DOHH2 (cell line): ENCODE data around the gene SERPINB13.

Source experiments
- H3F3A ChIP-seq: fragments of 200-600 bp; sonication (generic), shearing (Covaris generic); 2 replicates; pipeline ENCODE4 v1.6.0; 2016; ENCODE audit warnings: antibody characterized with exemption, mild to moderate bottlenecking; ENCODE audit not compliant: control insufficient read depth, insufficient read depth
- H3K27ac ChIP-seq: fragments of 200-600 bp; sonication (generic); 2 replicates; pipeline ENCODE4 v1.5.1; 2014; ENCODE audit warnings: low read depth, mild to moderate bottlenecking, low read length, moderate library complexity
- H3K27me3 ChIP-seq: fragments of 200-600 bp; sonication (generic); 2 replicates; pipeline ENCODE4 v1.6.1; 2014; ENCODE audit warnings: mild to moderate bottlenecking, low read length, mixed read lengths; ENCODE audit not compliant: control insufficient read depth
- H3K36me3 ChIP-seq: fragments of 200-600 bp; sonication (generic); 2 replicates; pipeline ENCODE4 v1.6.1; 2014; ENCODE audit warnings: mild to moderate bottlenecking, low read length, moderate library complexity, mixed read lengths; ENCODE audit not compliant: control insufficient read depth
- H3K4me1 ChIP-seq: fragments of 200-600 bp; sonication (generic); 2 replicates; pipeline ENCODE4 v1.6.1; 2014; ENCODE audit warnings: mild to moderate bottlenecking, low read length, mixed read lengths; ENCODE audit not compliant: control insufficient read depth
- H3K4me2 ChIP-seq: fragments of 200-600 bp; sonication (generic); 2 replicates; pipeline ENCODE4 v1.6.0; 2014; ENCODE audit warnings: mild to moderate bottlenecking, low read length, moderate library complexity
- H3K4me3 ChIP-seq: fragments of 200-600 bp; sonication (generic); 2 replicates; pipeline ENCODE4 v1.5.1; 2014; ENCODE audit warnings: mild to moderate bottlenecking, low read length, mixed read lengths
- H3K79me2 ChIP-seq: fragments of 200-600 bp; sonication (generic); 2 replicates; pipeline ENCODE4 v1.6.1; 2014; ENCODE audit warnings: mild to moderate bottlenecking, low read length, mixed read lengths; ENCODE audit not compliant: control insufficient read depth
- H3K9me2 ChIP-seq: fragments of 200-600 bp; sonication (generic); replicated peaks from 2 replicates; pipeline ENCODE4 v1.6.1; 2014; ENCODE audit warnings: mild to moderate bottlenecking, low read length, mixed read lengths; ENCODE audit not compliant: control insufficient read depth
- H3K9me3 ChIP-seq: fragments of 200-600 bp; sonication (generic); 2 replicates; pipeline ENCODE4 v1.6.1; 2014; ENCODE audit warnings: antibody characterized with exemption, low read length, mixed read lengths; ENCODE audit not compliant: control insufficient read depth, insufficient read depth
- H4K20me1 ChIP-seq: fragments of 200-600 bp; sonication (generic); 2 replicates; pipeline ENCODE4 v1.6.0; 2014; ENCODE audit warnings: low read depth, mild to moderate bottlenecking, antibody characterized with exemption, low read length, moderate library complexity; ENCODE audit not compliant: control insufficient read depth, insufficient read depth
- EZH2phosphoT487 ChIP-seq: fragments of 200-600 bp; sonication (generic); IDR thresholded peaks from 2 replicates; pipeline ENCODE4 v1.6.1; 2017; ENCODE audit warnings: borderline replicate concordance, mild to moderate bottlenecking, antibody characterized with exemption, low read length, moderate library complexity, mixed read lengths
- TF ChIP-seq, protein P1 (sequence below): fragments of 200-600 bp; sonication (generic); IDR thresholded peaks from one replicate; pipeline ENCODE4 v1.5.1; 2014; ENCODE audit warnings: antibody characterized with exemption, mild to moderate bottlenecking, low read depth, low read length; ENCODE audit not compliant: poor library complexity, severe bottlenecking

SERPINB13 gene

DNA sequence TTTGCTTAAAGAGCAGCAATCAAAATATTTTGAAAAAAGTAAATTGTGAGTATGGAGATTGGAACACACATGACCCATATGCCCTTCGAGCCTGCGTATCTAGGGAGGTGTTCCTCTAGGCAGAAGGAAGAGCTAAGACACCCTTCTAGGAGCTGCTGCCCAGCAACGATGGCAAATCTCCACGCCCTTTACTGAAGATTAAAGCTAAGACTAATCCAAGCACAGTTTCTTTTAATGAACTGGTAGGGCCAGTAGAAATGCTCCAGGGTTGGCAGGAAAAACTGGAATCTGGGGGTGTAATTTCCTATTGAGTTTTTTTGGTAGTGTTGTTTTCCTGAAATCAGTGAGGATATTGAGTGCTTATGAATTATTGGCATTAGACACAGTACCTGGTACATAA, 712 bp upstream of the SERPINB13 start:
- TF ChIP-seq, protein P1, sequence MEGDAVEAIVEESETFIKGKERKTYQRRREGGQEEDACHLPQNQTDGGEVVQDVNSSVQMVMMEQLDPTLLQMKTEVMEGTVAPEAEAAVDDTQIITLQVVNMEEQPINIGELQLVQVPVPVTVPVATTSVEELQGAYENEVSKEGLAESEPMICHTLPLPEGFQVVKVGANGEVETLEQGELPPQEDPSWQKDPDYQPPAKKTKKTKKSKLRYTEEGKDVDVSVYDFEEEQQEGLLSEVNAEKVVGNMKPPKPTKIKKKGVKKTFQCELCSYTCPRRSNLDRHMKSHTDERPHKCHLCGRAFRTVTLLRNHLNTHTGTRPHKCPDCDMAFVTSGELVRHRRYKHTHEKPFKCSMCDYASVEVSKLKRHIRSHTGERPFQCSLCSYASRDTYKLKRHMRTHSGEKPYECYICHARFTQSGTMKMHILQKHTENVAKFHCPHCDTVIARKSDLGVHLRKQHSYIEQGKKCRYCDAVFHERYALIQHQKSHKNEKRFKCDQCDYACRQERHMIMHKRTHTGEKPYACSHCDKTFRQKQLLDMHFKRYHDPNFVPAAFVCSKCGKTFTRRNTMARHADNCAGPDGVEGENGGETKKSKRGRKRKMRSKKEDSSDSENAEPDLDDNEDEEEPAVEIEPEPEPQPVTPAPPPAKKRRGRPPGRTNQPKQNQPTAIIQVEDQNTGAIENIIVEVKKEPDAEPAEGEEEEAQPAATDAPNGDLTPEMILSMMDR = no peak
- Histone ChIP-seq H3K4me1 (no peaks in the 10 kb centered on the region), H3F3A (no peaks in the 10 kb centered on the region), H4K20me1 (no peaks in the 10 kb centered on the region), H3K4me2 (no peak overlapping the region), H3K27ac (no peak overlapping the region), H3K79me2 (no peaks in the 10 kb centered on the region), H3K27me3 (no peaks in the 10 kb centered on the region), H3K4me3 (no peak overlapping the region), H3K9me3 (no peaks in the 10 kb centered on the region), H3K36me3 (no peaks in the 10 kb centered on the region), H3K9me2 (no peaks in the 10 kb centered on the region)

DNA sequence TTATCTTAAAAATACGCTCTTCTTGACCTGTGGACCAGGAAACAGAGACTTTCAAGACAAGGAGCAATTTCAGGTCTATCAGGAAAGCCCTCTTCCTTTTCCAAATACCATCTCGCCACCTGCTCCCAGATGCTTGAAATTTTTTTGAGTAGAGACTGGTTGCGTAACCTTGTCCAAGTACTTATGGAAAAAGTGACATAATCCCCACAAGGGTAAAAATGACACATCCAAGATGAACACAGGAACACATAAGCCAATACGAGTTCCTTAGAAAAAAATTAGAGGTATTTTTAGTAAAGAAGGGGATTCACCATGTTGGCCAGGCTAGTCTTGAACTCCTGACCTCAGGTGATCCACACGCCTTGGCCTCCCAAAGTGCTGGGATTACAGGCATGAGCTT, 1.8 kb downstream of the SERPINB13 start:
- Histone ChIP-seq H3K4me1 (no peaks in the 10 kb centered on the region), H3F3A (no peaks in the 10 kb centered on the region), H3K27me3 (no peaks in the 10 kb centered on the region), H3K79me2 (no peaks in the 10 kb centered on the region), H3K4me2 (no peak overlapping the region), H3K36me3 (no peaks in the 10 kb centered on the region), H4K20me1 (no peaks in the 10 kb centered on the region), H3K27ac (no peak overlapping the region), H3K4me3 (no peak overlapping the region), H3K9me3 (no peaks in the 10 kb centered on the region), H3K9me2 (no peaks in the 10 kb centered on the region)
- TF ChIP-seq, protein P1 = no peak
- TF ChIP-seq EZH2phosphoT487 = no peak

DNA sequence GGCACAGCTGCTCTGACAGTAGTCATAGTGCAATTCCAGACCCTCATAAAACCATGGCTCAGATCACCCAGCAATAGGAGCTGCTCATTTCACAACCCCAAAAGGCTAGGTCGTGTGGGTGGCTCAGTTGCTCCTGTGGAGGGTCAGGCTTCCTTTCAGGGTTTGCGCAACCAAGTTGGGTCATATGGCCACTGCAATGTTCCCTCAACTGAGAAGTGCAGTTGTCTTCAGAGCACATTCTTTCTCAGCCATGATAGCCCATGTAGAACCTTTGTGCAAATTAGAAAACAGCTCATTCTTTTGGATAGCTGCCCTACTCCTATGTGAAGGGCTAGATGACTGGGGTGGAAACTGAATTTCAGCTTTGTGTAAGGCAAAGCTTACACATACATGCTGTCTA, 3.2 kb downstream of the SERPINB13 start:
- H3K27ac ChIP-seq = no peak overlapping the region
- no peaks in the 10 kb centered on the region for H4K20me1 ChIP-seq
- H3K36me3 ChIP-seq = no peaks in the 10 kb centered on the region
- no peaks in the 10 kb centered on the region for H3K9me2 ChIP-seq
- no peak overlapping the region for H3K4me2 ChIP-seq
- no peaks in the 10 kb centered on the region for H3K79me2 ChIP-seq
- TF ChIP-seq, protein P1 = no peak
- no peak for TF ChIP-seq EZH2phosphoT487
- H3K27me3 ChIP-seq = no peaks in the 10 kb centered on the region
- no peaks in the 10 kb centered on the region for H3F3A ChIP-seq
- no peak overlapping the region for H3K4me3 ChIP-seq
- no peaks in the 10 kb centered on the region for H3K4me1 ChIP-seq
- no peaks in the 10 kb centered on the region for H3K9me3 ChIP-seq
